Measurements from ENCODE around the gene P3H3.

DNA sequence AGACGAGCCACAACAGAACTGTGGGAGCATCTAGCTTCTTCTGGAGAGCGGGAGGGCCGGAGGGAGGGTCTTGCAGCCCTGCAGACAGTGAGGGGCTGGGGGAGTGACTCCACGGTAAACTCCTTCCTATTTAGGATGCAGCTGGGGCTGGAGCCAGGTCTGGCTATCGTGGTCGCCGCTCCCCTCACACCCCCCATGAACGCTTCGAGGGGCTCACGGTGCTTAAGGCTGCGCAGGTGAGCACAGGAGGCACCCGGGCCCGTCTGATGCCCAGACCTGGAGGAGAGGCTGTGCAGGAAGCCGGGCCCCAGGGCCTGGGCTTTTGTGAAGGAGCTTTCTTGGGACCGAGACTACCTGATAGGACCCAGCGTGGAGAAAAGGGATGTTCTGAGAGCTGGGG is 8.6 kb downstream of the P3H3 start:
- TF ChIP-seq POLR2AphosphoS5 (IDR thresholded peaks at IDR 0.05; ENCODE audit: low read depth, low read length): no peak
- no peak for TF ChIP-seq TAF1 (IDR thresholded peaks at IDR 0.05; ENCODE audit: borderline replicate concordance, insufficient read depth, low read length)
- no peak for TF ChIP-seq REST (IDR thresholded peaks at IDR 0.05; ENCODE audit: insufficient read depth in 1 of 2, low read depth in 2 of 2, low read length in 2 of 2)
- TF ChIP-seq SIN3A (IDR thresholded peaks at IDR 0.05; ENCODE audit: borderline replicate concordance, insufficient read depth, low read length): no peak
